Body of pancreas (tissue), 4 donors: ENCODE results near the gene APOM. TPM values are rescaled to one million over a fixed set of nuclear protein-coding genes. Genes with fewer than 3 reads are reported as not detected.
A peak's percentile ranks its signal among the peaks of the same experiment; 100 is the strongest.

Source experiments
- ATAC-seq: fragments of 150-250 bp; one replicate; pipeline ENCODE4 v1.9.1; 2016
- DNase-seq, 4 donors: peaks; one replicate each; pipeline ENCODE4 v3.0.0-alpha.2; 2019
- H3K27ac ChIP-seq, 4 donors: fragments of 200-600 bp; sonication (generic); 1 replicate in 3 of 4; 2 replicates in 1 of 4; pipeline versions ENCODE4 v1.5.1 to v1.6.1; 2016 to 2019; ENCODE audit warnings: mild to moderate bottlenecking in 1 of 4, mixed read lengths in 1 of 4, moderate library complexity in 1 of 4
- H3K27me3 ChIP-seq, 2 donors: fragments of 200-600 bp; sonication (generic); one replicate each; pipeline ENCODE4 v1.6.0; 2016; ENCODE audit warnings: mild to moderate bottlenecking in 1 of 2
- H3K36me3 ChIP-seq, 2 donors: fragments of 200-600 bp; sonication (generic); replicated peaks in 1 of 2; 2 replicates each; pipeline ENCODE4 v1.5.1; 2016; ENCODE audit warnings: low read depth in 2 of 2; ENCODE audit not compliant: insufficient read depth in 1 of 2
- H3K4me1 ChIP-seq: fragments of 200-600 bp; sonication (generic); one replicate; pipeline ENCODE4 v1.6.0; 2016
- H3K4me3 ChIP-seq, 2 donors: fragments of 200-600 bp; sonication (generic); 1 replicate in 1 of 2; 2 replicates in 1 of 2; pipeline ENCODE4 v1.5.1; 2016 to 2019
- H3K9me3 ChIP-seq, 3 donors: fragments of 200-600 bp; sonication (generic); 1 replicate in 2 of 3; 2 replicates in 1 of 3; pipeline ENCODE4 v1.5.1; 2016
- POLR2A ChIP-seq, 3 donors: fragments of 450-650 bp; IDR thresholded peaks; one replicate each; pipeline ENCODE4 v1.6.1; 2016; ENCODE audit warnings: antibody characterized with exemption in 3 of 3, mild to moderate bottlenecking in 2 of 3
- WGBS, 2 donors: methylation state at CpG; one replicate each; pipeline ENCODE4 v1.1.5; 2017; 5-methylcytosine and 5-hydroxymethylcytosine counted together
- intact Hi-C: fragments of 100-400 bp; cut with DNase I; formaldehyde crosslinking; loops from one replicate; pipeline ENCODE4 v1.15.1; 2023
- total RNA-seq, 2 donors: library from RNA; depleted of rRNA; stranded (reverse); fragments of >200 nt; gene quantifications; one replicate each; pipeline ENCODE4 v1.1.0, GENCODE V29; 2016
- TF ChIP-seq, protein P1 (sequence below), 7 experiments: fragments of 450-650 bp in 4 of 7; fragments of 200-600 bp in 3 of 7; sonication (generic) in 3 of 7; IDR thresholded peaks; one replicate each; pipeline ENCODE4 v1.5.1; 2016 to 2019; ENCODE audit warnings: antibody characterized with exemption in 7 of 7

APOM gene
- total RNA-seq, 2 donors from 2014 or later = 1.6 TPM; not detected in 1

DNA sequence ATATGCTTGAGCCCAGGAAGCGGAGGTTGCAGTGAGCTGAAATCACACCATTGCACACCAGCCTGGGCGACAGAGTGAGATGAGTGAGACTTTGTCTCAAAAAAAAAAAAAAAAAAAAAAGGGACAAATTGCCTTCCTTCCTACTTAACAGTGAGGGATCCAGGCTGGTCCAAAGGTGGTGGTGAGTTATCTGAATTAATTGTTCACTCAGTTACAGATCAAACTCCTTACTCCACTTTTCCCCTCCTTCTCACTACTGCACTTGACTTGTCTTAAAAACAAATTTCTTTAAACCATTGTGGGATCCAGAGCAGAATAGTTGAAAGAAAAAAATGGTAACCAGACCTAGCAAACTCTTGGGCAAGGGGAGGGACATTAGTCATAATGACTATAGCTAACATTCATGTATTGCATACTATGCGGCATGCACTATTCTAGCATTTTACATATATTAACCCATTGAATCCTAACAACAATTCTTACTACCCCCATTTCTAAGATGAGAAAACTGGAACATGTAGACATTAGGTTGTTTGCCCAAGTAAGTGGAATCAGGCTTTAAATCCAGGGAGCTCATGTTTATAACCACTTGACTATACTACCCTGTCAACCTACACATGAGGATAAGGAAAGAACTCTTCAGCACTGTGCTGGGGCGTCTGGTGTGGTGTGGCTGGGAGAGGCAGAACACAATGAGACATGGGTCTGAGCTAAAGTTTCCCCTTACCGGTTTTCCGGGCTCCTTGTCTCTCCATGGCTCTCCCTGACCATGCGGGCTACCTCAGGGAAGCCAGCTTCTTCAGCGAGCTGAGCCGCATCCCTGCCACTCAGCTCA, 7.6 kb downstream of the APOM start:
- Histone ChIP-seq H3K27me3 (no peaks in the 10 kb centered on the region), H3K4me3 (peak overlapping the region in 1 of 2 donors; percentile 87), H3K4me1 (peaks cover 66% of the 10 kb centered on the region), H3K27ac (peak overlapping the region in 3 of 4 donors; percentile 82 to 96 (median 94)), H3K36me3 (peaks cover 3 to 4% of the 10 kb centered on the region in 2 donors), H3K9me3 (no peaks in the 10 kb centered on the region)
- intact Hi-C loops = no loop called here
- DNase-seq (no peak), ATAC-seq (no peak)
- TF ChIP-seq, protein P1, sequence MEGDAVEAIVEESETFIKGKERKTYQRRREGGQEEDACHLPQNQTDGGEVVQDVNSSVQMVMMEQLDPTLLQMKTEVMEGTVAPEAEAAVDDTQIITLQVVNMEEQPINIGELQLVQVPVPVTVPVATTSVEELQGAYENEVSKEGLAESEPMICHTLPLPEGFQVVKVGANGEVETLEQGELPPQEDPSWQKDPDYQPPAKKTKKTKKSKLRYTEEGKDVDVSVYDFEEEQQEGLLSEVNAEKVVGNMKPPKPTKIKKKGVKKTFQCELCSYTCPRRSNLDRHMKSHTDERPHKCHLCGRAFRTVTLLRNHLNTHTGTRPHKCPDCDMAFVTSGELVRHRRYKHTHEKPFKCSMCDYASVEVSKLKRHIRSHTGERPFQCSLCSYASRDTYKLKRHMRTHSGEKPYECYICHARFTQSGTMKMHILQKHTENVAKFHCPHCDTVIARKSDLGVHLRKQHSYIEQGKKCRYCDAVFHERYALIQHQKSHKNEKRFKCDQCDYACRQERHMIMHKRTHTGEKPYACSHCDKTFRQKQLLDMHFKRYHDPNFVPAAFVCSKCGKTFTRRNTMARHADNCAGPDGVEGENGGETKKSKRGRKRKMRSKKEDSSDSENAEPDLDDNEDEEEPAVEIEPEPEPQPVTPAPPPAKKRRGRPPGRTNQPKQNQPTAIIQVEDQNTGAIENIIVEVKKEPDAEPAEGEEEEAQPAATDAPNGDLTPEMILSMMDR (IDR thresholded peaks at IDR 0.05) = no peak
- TF ChIP-seq POLR2A (IDR thresholded peaks at IDR 0.05) = no peak
- WGBS, 2 donors = 53 to 75% methylated on average over 7 to 9 of the region's 9 CpGs

DNA sequence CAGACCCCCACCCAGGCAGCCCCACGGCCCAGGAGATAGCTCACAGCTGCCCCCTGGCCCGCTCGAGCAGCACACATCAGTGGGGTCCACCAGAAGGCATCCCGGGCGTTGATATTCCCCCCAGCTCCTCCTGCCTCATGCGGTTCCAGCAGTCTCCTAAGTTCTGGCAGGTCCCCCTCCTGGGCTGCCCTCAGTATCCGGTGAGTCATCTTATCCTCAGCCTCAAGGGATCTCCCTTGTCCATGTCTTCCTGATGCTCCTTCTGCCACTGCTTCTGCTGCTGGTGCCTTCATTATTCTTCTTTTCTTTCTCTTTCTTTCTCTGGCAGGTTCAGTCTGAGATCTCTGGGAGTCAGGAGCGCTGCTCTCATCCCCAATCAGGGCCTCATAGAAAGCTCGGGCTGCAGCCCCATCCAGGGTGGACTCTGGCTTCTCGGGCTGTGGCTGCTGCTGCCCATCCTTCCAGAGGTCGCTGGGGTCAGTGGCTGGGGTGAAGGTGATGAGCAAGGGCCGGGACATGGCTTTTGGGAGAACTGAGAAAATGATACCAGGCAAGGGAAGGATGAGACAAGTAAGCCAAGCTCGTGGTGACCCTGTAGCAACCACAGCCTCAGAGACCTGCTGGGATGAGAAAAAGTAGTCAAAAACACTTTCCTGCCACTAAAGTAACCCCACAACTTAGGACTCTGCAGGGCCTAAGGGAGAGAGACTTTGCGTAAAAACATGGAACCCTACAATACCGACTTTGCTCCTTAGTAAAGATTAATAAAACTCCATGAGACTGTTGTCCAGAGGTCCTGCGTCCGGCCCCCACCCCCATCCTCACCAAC, 8.5 kb downstream of the APOM start:
- intact Hi-C loops = no loop called here
- DNase-seq (peak in 2 of 4 donors; percentile 38 to 39), ATAC-seq (no peak)
- Histone ChIP-seq H3K9me3 (no peaks in the 10 kb centered on the region), H3K27me3 (no peaks in the 10 kb centered on the region), H3K27ac (peak overlapping the region; percentile 82 to 96 (median 94)), H3K36me3 (peaks cover 6 to 8% of the 10 kb centered on the region in 2 donors), H3K4me3 (peak overlapping the region; percentile 63 to 87), H3K4me1 (peaks cover 60% of the 10 kb centered on the region)
- WGBS, 2 donors = 14 to 22% methylated on average over 14 to 17 of the region's 17 CpGs
- TF ChIP-seq, protein P1 (IDR thresholded peaks at IDR 0.05) = no peak
- TF ChIP-seq POLR2A (IDR thresholded peaks at IDR 0.05) = no peak

DNA sequence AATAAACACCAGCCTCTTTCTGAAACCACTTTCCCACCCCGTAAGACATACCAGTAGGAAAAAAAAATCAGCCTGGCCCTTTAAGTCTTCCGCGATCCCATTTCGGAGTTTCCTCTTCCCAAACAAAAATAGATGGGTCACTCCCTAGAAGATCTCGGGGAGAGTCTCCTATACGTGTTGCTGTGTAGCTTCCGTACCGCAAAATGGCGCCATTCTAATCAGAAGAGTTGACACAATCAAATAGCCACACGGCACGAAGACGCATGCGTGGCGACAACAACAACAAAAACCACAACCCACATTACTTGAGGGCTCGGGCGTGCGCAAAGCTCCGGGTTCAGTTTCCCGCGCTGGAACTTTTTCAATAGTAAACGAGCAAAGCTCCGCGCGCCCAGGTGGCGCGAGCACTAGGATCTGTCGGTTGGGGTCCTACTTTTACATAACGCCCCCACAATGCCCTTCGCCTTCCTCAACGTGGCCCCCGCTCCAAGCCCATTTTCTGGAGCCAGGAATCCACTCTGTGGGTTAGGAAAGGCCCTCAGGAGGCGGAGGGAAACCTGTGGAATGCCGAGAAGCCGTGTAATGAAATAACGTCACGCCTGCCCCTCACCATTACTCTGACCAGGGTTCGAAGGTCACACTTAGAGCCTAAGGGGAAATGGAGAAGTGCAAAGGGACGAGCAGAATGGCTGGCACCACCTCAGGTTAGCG, 9.3 kb downstream of the APOM start, which contains the start of gene GPANK1:
GPANK1 (minus strand) TSS at position 208 of the 711 bp plus-strand sequence. CDS start 519 bp downstream, outside the sequence.
- peak; percentile 87 to 96 (median 94) for DNase-seq
- 0% methylated on average over 26 to 39 of the region's 39 CpGs for WGBS, 2 donors
- intact Hi-C loops = no loop called here
- Histone ChIP-seq H3K9me3 (no peaks in the 10 kb centered on the region), H3K36me3 (peaks cover 6 to 16% of the 10 kb centered on the region in 2 donors), H3K4me3 (peak within 1 kb of the TSS; percentile 63 to 87), H3K27me3 (no peaks in the 10 kb centered on the region), H3K27ac (peak within 1 kb of the TSS; percentile 82 to 96 (median 94)), H3K4me1 (peaks cover 53% of the 10 kb centered on the region)
- peak; percentile 62 for ATAC-seq
- TF ChIP-seq POLR2A (IDR thresholded peaks at IDR 0.05) = peak in 2 of 3 donors; percentile 56 to 57
- TF ChIP-seq, protein P1 (IDR thresholded peaks at IDR 0.05) = no peak

DNA sequence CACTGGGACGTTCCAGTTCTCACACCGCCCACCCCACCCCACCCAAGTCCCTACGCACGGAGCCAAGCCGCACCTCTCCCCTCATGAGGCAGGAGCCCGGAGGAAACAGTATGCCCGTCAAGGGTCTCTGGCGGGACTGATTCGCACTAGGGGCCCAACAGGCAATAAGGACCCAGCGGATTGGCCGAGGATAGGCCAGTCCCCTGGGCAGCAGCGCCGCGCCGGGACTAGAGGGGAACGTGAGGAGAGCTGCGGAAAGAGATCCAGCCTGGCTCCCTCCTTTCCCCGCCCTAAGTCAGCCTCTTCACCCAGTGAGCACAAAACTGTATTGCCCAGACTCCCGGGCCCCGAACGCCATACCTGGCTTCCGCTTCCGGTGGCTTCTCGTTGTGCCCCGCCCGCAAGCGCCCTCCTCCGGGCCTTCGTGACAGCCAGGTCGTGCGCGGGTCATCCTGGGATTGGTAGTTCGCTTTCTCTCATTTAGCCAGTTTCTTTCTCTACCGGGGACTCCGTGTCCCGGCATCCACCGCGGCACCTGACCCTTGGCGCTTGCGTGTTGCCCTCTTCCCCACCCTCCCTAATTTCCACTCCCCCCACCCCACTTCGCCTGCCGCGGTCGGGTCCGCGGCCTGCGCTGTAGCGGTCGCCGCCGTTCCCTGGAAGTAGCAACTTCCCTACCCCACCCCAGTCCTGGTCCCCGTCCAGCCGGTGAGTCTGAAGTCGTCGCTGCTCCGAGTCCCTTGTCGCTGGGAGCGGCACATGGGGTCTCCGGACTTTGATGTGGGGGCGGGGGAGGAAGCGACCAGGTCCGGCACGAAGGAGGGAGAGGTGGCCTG, 10.0 kb downstream of the APOM start, which contains the start of gene CSNK2B:
CSNK2B (plus strand) TSS at position 580 of the 836 bp plus-strand sequence. CDS start 752 bp downstream, outside the sequence.
- Histone ChIP-seq H3K4me3 (peak within 1 kb of the TSS; percentile 87 to 96), H3K36me3 (peaks cover 6 to 22% of the 10 kb centered on the region in 2 donors), H3K9me3 (no peaks in the 10 kb centered on the region), H3K27ac (peak within 1 kb of the TSS; percentile 82 to 96 (median 94)), H3K27me3 (no peaks in the 10 kb centered on the region), H3K4me1 (peaks cover 53% of the 10 kb centered on the region)
- DNase-seq (peak; percentile 97 to 99 (median 98)), ATAC-seq (peak; percentile 93)
- WGBS, 2 donors = 0 to 1% methylated on average over 26 to 63 of the region's 63 CpGs
- intact Hi-C loops = no loop called here
- peak; percentile 69 to 91 (median 88) for TF ChIP-seq POLR2A (IDR thresholded peaks at IDR 0.05)
- TF ChIP-seq, protein P1 (IDR thresholded peaks at IDR 0.05) = peak in 1 of 7 experiments; percentile 23
